ENCODE results near the gene EZR.

Gene EZR

DNA sequence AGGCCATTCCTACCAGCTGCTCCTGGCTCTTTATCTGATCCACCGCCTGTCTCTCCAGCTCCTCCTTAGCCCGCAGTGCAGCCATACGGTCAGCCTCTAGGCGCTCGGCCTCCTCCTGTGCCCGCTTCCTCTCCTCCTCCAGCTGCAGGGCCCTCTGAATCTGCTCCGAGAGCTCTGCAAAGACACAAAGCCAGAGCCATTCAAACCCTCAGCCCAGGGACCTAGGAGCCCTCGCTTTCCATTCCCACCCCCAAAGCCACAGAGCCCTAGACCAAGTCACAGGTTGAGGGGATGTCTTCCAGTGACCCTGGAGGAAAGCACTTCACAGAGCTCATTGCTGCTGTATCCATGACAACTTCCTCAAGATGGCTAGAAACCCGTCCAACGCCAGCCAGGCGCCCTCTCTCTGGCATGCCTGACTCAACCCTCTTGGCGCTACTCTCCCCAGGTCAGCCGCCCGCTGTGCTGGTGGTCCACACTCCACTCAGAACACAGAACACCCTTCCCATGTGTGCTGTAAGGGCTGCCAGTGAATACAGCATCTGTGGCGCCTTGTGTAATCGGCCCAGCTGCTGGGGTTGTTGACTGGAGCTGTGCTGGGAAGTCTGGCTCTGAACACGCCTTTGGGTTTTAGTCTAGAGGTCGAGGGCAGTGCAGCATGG lies 49.3 kb downstream of the EZR start:
- no peak for DNase-seq (ENCODE audit: low read depth)
- no peak overlapping the region for H3K4me3 ChIP-seq (replicated peaks; ENCODE audit: low read depth, low read length)
- TF ChIP-seq CTCF (IDR thresholded peaks at IDR 0.05; ENCODE audit: low read length, missing control alignments): no peak

GRCh38 chr6:158769234-158769770 lies 49.9 kb downstream of the EZR start:
- H3K4me3 ChIP-seq (replicated peaks; ENCODE audit: low read depth, low read length): no peak overlapping the region
- TF ChIP-seq CTCF (IDR thresholded peaks at IDR 0.05; ENCODE audit: low read length, missing control alignments): no peak

DNA sequence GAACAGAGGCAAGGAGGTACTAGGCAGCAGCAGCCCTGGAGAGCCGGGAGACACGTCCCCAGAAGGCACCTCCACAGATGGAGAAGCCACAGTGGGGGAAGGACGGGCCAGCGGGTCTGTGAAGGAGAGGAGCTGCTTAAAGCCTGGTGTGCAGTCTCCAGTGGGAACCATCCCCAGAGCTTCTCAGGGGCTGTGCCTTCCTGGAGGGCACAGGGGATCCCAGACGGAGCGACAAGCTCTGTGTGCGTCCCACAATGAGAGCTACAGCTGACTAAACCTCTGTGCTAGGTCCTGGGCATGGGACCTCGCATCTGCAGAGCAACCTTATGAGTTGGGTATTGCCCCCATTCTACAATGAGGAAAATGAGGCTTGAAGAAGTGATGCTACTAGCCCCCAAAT lies 50.7 kb downstream of the EZR start:
- H3K4me3 ChIP-seq (replicated peaks; ENCODE audit: low read depth, low read length): no peak overlapping the region
- DNase-seq (ENCODE audit: low read depth): no peak
- TF ChIP-seq CTCF (IDR thresholded peaks at IDR 0.05; ENCODE audit: low read length, missing control alignments): no peak

More at GRCh38 chr6:158769234-158769770, 49.9 kb downstream of the EZR start:
- DNase-seq (ENCODE audit: low read depth): no peak

DNA sequence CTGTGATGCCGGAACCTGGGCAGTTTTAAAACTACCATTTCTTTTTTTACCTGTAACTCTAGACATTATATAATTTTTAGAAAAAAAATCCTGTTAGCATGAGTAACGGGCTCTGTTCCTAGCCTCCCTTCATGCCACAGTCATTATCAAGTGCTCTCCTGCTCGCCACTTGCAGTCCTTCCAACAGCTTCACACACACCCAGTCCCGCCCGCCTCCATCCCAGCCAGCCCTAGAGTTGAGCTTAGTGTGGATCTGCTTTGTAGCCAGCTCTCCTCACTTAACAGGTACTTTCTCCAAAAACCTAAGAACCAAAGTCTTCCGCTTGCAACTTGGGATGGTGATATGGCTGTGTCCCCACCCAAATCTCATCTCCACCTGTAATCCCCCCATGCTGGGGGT lies 51.5 kb downstream of the EZR start:
- H3K4me3 ChIP-seq (replicated peaks; ENCODE audit: low read depth, low read length): no peak overlapping the region
- DNase-seq (ENCODE audit: low read depth): no peak
- TF ChIP-seq CTCF (IDR thresholded peaks at IDR 0.05; ENCODE audit: low read length, missing control alignments): no peak

DNA sequence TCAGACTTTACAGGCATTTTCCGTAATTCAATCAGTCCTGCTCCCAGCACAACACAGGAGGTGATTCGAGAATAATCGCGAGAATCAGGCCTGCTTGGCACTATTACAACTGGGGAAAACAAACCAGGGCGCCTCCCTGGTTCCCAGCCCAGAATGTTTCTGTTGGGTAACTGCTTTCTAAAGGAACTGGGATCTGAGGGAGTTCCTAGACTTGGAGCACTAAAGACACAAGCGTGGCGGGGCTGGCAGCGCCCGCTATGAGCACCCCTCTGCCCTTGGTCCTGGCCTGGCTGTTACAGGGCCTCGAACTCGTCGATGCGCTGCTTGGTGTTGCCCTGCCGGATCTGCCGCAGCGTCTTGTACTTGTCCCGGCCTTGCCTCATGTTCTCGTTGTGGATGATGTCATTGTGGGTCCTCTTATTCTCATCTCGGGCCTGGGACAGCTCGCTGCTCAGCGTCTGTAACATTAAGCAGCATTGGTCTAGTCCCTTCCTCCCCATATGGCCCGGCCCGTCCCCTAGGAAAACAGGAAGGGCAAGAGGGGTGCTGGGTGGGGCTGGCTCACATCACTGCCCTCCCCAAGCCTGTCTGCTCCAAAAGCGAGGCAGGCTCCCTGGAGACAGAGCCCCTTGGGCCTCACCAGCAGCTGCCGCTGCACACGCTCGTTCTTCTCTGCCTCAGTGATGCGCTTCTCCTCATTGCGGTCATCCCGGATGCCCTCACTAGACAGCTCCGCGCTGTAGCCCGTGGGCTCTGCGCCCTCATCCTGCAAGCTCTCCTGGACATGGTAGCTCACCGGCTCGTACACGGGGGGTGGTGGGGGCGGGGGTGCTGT lies 52.3 kb downstream of the EZR start:
- no peak for DNase-seq (ENCODE audit: low read depth)
- no peak overlapping the region for H3K4me3 ChIP-seq (replicated peaks; ENCODE audit: low read depth, low read length)
- no peak for TF ChIP-seq CTCF (IDR thresholded peaks at IDR 0.05; ENCODE audit: low read length, missing control alignments)

DNA sequence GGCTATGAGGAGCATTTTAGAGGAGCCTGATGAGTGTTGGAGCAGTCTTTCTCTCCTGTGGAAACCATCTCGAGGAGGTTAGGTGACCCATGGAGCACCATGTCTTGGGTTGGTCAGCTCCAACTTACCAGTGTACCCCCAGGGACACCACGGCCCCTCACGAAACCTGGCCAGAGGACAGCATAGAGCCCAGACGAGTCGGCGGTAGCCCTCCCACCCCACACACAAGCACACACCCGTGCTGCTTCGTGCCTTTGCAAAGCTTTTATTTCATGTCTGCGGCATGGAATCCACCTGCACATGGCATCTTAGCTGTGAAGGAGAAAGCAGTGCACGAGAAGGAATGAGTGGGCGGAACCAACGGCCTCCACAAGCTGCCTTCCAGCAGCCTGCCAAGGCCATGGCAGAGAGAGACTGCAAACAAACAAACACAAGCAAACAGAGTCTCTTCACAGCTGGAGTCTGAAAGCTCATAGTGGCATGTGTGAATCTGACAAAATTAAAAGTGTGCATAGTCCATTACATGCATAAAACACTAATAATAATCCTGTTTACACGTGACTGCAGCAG lies 53.6 kb downstream of the EZR start:
- no peak overlapping the region for H3K4me3 ChIP-seq (replicated peaks; ENCODE audit: low read depth, low read length)
- no peak for TF ChIP-seq CTCF (IDR thresholded peaks at IDR 0.05; ENCODE audit: low read length, missing control alignments)
- no peak for DNase-seq (ENCODE audit: low read depth)
